Measurements from ENCODE around the gene RIN1. TPM values are rescaled to one million over a fixed set of nuclear protein-coding genes. Genes with fewer than 3 reads are reported as not detected.

Gene RIN1
- total RNA-seq, 4 donors from 2014 or later = 22.3 to 37.2 (median 27.6) TPM

- Histone ChIP-seq H3K36me3 (peaks cover 0 to 47% (median 3%) of the 10 kb centered on the region in 3 donors), H3K27ac (no peak overlapping the region), H3K9me3 (no peaks in the 10 kb centered on the region), H3K4me3 (no peak overlapping the region), H3K27me3 (peaks cover 0 to 2% (median 0%) of the 10 kb centered on the region in 4 donors), H3K4me1 (peaks cover 18 to 51% (median 23%) of the 10 kb centered on the region in 3 donors)
- WGBS, 2 donors = 80 to 89% methylated on average over 5 to 13 of the region's 13 CpGs
- no peak for TF ChIP-seq CTCF (IDR thresholded peaks at IDR 0.05)
- TF ChIP-seq POLR2A (IDR thresholded peaks at IDR 0.05) = no peak
- DNase-seq = no peak
- intact Hi-C loops (cut with DNase I) = loop anchor here (10.0 kb wide), 1 partner anchor 61 kb away; no protein-coding TSS in a partner anchor
Observed at GRCh38 chr11:66285250-66285947, 50.8 kb downstream of the RIN1 start.

DNA sequence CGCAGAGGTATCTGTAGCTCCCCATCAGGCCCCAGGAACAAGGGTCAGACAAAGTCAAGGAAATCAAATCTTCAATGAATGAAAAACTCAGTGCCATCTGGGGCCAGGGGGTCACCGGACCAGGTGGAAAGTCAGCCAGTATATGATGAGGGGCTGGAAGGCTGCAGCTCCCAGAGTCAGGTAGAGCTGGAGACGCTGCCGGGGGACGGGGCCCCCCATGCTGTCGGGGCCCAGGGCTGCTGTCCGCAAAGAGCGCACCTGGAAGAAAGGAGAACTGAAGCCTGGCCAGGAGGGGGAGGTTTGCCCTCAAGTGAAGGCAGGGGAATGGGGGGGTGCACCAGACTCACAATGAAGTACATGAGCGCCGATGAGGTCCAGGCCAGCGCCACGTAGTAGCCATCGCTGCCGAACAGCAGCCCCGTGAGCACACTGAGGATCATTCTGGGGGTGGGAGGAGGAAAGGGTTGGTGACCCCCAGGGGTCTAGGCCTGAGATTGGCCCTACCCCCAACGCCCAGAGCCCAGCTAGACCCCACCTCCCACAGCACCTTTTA, 51.6 kb downstream of the RIN1 start:
- no peak for DNase-seq
- 93 to 96% methylated on average over 11 to 14 of the region's 16 CpGs for WGBS, 2 donors

DNA sequence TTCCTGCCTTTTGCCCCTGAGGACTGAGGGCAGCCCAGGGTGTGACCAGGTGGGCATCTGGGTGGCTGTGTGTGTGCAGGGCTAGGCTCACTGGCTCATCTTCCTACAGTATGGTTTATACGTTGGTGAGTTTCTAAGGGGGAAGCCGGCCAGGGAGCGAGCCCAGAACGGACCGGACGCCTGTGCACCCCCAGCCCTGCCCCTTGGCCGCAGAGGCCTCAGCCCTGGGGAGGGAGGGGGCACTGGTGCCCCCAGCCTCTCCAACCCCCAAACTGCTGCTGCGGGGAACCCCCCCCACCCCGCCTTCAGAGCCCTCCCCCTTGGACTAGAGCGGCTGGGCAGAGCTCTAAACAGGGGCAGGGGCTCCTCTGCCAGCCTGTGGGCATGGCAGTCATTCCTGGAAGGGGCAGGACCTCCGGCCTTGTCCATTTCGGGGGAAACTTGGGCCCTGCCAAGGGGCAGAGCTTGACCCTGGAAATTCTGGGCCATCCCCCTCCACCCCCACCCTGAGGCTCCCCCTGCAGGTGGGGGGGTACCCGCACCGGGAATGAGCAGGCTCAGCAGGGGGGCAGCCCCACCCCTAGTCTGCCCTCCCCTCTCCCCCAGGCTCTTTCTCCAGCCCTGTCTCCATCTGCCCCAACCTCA, 52.7 kb downstream of the RIN1 start:
- H3K27me3 ChIP-seq = peaks cover 0 to 3% (median 0%) of the 10 kb centered on the region in 4 donors
- no peak for DNase-seq
- TF ChIP-seq POLR2A (IDR thresholded peaks at IDR 0.05) (no peak), CTCF (IDR thresholded peaks at IDR 0.05) (no peak)
- 17 to 55% methylated on average over 1 to 4 of the region's 14 CpGs for WGBS, 2 donors
- H3K4me1 ChIP-seq = peaks cover 11 to 42% (median 18%) of the 10 kb centered on the region in 3 donors
- no peak overlapping the region for H3K27ac ChIP-seq
- peaks cover 0 to 47% (median 3%) of the 10 kb centered on the region in 3 donors for H3K36me3 ChIP-seq
- intact Hi-C loops (cut with DNase I) = loop anchor here (10.0 kb wide), 1 partner anchor 59 kb away; no protein-coding TSS in a partner anchor
- no peaks in the 10 kb centered on the region for H3K9me3 ChIP-seq
- H3K4me3 ChIP-seq = no peak overlapping the region

More for the DNA sequence above, 51.6 kb downstream of the RIN1 start:
- intact Hi-C loops (cut with DNase I) = loop anchor here (10.0 kb wide), 1 partner anchor 60 kb away; no protein-coding TSS in a partner anchor
- peaks cover 13 to 43% (median 18%) of the 10 kb centered on the region in 3 donors for H3K4me1 ChIP-seq
- no peak overlapping the region for H3K4me3 ChIP-seq
- H3K27ac ChIP-seq = no peak overlapping the region
- peaks cover 0 to 47% (median 3%) of the 10 kb centered on the region in 3 donors for H3K36me3 ChIP-seq
- H3K27me3 ChIP-seq = no peaks in the 10 kb centered on the region
- TF ChIP-seq POLR2A (IDR thresholded peaks at IDR 0.05) (no peak), CTCF (IDR thresholded peaks at IDR 0.05) (no peak)
- H3K9me3 ChIP-seq = no peaks in the 10 kb centered on the region

DNA sequence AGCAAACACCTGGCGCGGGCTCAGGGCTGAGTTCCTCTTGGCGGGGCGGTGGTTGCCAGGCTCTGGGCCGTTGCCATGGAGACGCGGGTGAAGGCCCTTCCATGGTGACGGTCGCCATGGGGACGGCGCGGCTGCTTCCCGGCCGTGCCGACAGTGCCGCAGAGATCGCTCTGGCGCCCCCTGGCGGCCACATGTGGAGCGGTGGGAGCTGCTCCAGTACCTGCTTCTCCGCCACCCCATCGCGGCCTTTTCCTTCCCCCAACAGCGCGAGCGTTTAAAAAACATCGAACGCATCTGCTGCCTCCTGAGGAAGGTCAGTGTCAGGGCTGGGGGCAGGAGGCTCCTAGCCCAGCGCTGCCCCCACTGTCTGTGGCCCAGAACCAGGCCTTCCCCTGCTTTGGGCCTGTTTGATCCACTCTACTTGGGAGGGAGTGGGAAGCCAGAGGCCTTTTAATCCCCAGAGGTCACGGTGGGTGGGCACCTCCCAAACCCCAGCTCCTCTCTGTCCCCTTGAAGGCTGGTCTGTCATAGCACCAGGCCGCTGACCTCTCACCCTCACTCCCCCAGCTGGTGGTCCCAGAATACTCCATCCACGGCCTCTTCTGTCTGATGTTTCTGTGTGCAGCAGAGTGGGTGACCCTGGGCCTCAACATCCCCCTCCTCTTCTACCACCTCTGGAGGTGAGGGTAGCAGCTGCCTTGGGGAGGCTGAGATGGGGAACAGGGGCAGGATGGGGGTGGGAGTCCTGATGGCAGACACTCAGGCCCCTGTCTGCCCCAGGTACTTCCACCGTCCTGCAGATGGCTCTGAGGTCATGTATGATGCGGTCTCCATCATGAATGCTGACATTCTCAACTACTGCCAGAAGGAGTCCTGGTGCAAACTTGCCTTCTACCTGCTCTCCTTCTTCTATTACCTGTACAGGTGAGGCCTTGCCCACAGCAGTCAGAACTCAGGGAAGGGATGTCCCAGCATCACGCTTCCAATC, 53.5 kb downstream of the RIN1 start:
- TF ChIP-seq POLR2A (IDR thresholded peaks at IDR 0.05) = no peak
- TF ChIP-seq CTCF (IDR thresholded peaks at IDR 0.05) = peak; percentile 94 to 99 (median 98)
- 42 to 45% methylated on average over 6 to 10 of the region's 35 CpGs for whole genome bisulfite sequencing, 2 donors
- H3K27me3 ChIP-seq = peaks cover 0 to 6% (median 0%) of the 10 kb centered on the region in 4 donors
- intact Hi-C loops (cut with DNase I) = loop anchor here (10.0 kb wide), 1 partner anchor 58 kb away; no protein-coding TSS in a partner anchor
- no peak overlapping the region for H3K4me3 ChIP-seq
- no peaks in the 10 kb centered on the region for H3K9me3 ChIP-seq
- peaks cover 10 to 39% (median 14%) of the 10 kb centered on the region in 3 donors for H3K4me1 ChIP-seq
- peaks cover 0 to 47% (median 3%) of the 10 kb centered on the region in 3 donors for H3K36me3 ChIP-seq
- peak; percentile 95 for DNase-seq
- H3K27ac ChIP-seq = no peak overlapping the region

Small RNAs within 50 kb of the gene (small RNA-seq; reads per million reads assigned to genes)
- 0 reads per million in 4 donors for gene RF00017

Other genes with a start within 250 kb of the RIN1 start
- gene KLC2, start 78.7 kb downstream of the RIN1 start, total RNA-seq = 10 to 100 TPM; 10.6 to 29.8 (median 17.9) TPM
- 100 to 1,000 TPM in 2 of 4 donors, 10 to 100 TPM in 2; 83.7 to 148 (median 110) TPM for gene RAB1B, start 67.8 kb downstream of the RIN1 start, total RNA-seq
- gene CNIH2, start 58.3 kb downstream of the RIN1 start, total RNA-seq = under 1 TPM in 2 of 4 donors, not detected in 2; 0.48 to 0.70 TPM
- gene YIF1A, start 47.3 kb downstream of the RIN1 start, total RNA-seq = 10 to 100 TPM; 51.9 to 71.9 (median 63.8) TPM
- gene TMEM151A, start 44.5 kb downstream of the RIN1 start, total RNA-seq = not detected
- gene CD248, start 19.4 kb downstream of the RIN1 start, total RNA-seq = 10 to 100 TPM in 1 of 4 donors, 1 to 10 TPM in 3; 1.9 to 13.2 (median 6.1) TPM
- gene BRMS1, start 8.7 kb upstream of the RIN1 start, total RNA-seq = 10 to 100 TPM; 43.8 to 65.5 (median 56.8) TPM
- 10 to 100 TPM in 2 of 4 donors, 1 to 10 TPM in 2; 6.8 to 24.0 (median 11.3) TPM for gene B4GAT1, start 11.2 kb upstream of the RIN1 start, total RNA-seq
- gene SLC29A2, start 35.3 kb upstream of the RIN1 start, total RNA-seq = 1 to 10 TPM; 2.9 to 5.5 (median 4.8) TPM
- under 1 TPM in 1 of 4 donors, not detected in 3; 0.38 TPM for gene NPAS4, start 84.6 kb upstream of the RIN1 start, total RNA-seq
- 10 to 100 TPM; 39.3 to 66.4 (median 54.2) TPM for gene MRPL11, start 102.4 kb upstream of the RIN1 start, total RNA-seq
- 10 to 100 TPM in 1 of 4 donors, 1 to 10 TPM in 3; 6.3 to 17.2 (median 8.8) TPM for gene PELI3, start 130.5 kb upstream of the RIN1 start, total RNA-seq
- gene DPP3, start 144.0 kb upstream of the RIN1 start, total RNA-seq = 10 to 100 TPM; 24.6 to 49.2 (median 43.5) TPM
- 10 to 100 TPM in 3 of 4 donors, 1 to 10 TPM in 1; 9.7 to 45.8 (median 17.1) TPM for gene BBS1, start 174.2 kb upstream of the RIN1 start, total RNA-seq
- gene ZDHHC24, start 209.6 kb upstream of the RIN1 start, total RNA-seq = 10 to 100 TPM in 1 of 4 donors, 1 to 10 TPM in 3; 8.0 to 10.7 (median 9.5) TPM
- not detected for gene ACTN3, start 210.5 kb upstream of the RIN1 start, total RNA-seq
- gene CTSF, start 232.2 kb upstream of the RIN1 start, total RNA-seq = 10 to 100 TPM in 2 of 4 donors, 1 to 10 TPM in 2; 3.3 to 47.3 (median 13.0) TPM